Left forelimb (tissue), 1 donor: ENCODE data around the gene ABCC12.
"Not testable (repeated sequence)": the region's sequence is repeated elsewhere in the genome, so short reads cannot be mapped to it uniquely, and the experiment has no call there.

Source experiments
- DNase-seq: peaks from one replicate; pipeline ENCODE4 v3.0.0-alpha.2; 2018; ENCODE audit warnings: low spot score

Gene ABCC12

DNA sequence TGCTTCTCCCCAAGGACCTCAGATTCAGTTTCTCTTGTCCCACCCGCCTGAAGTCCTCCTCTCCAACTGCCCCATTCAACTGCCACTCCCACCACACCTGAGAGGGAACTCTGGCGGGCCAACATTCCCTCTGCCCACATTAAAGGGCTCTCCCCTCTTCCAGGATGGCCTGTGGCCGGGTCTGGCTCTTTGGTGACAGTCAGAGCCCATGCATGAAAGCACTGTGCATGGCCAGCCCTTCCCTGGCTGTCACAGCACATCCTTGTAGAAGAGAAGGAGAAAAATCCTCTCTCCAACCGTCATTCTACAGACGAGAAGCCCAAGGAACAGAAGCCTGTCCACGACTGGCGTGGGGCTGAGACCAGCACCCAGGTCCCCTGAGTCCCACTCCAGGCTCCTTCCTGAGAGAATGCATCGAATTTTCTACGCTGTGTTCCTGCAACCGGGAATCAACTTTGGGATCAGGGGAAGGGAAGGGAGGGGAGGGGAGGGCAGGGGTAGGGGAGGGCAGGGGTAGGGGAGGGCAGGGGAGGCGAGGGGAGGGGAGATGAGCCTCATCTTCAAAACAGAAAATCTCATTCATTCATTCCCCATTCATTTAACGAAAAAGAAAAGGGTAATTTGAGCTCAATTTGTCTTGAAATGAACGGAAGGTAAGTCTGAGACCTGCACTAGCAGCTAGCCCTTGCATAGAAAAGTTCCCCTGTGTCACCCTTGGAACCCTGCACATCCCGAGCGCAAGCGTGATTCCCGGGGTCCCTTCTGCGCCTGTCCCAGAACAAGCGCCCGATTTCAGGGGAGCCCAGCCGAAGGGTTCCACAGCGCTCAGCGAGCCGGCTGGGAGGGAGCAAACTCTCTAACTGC is at the start of gene ABCC12:
Gene ABCC12, minus strand, starts transcription at position 68 of the 864 bp plus-strand sequence. CDS start 9,569 bp downstream, outside the sequence.
- DNase-seq, result no peak

DNA sequence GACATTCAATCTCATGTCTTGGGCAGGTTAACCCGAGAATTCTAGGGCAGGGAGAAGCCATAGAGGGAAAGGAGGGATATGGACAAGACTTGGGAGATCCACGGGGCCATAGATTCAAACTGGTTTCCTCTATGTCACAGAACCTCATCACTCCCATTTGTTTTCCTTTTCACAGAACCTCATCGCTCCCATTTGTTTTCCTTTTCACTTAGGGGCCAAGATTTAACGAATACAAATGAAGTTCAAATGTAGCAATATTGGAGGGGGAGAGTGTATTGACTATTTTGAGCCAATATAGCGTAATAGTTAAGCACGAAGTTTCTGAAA is 49.0 kb upstream of the ABCC12 start:
- DNase-seq, result no peak

DNA sequence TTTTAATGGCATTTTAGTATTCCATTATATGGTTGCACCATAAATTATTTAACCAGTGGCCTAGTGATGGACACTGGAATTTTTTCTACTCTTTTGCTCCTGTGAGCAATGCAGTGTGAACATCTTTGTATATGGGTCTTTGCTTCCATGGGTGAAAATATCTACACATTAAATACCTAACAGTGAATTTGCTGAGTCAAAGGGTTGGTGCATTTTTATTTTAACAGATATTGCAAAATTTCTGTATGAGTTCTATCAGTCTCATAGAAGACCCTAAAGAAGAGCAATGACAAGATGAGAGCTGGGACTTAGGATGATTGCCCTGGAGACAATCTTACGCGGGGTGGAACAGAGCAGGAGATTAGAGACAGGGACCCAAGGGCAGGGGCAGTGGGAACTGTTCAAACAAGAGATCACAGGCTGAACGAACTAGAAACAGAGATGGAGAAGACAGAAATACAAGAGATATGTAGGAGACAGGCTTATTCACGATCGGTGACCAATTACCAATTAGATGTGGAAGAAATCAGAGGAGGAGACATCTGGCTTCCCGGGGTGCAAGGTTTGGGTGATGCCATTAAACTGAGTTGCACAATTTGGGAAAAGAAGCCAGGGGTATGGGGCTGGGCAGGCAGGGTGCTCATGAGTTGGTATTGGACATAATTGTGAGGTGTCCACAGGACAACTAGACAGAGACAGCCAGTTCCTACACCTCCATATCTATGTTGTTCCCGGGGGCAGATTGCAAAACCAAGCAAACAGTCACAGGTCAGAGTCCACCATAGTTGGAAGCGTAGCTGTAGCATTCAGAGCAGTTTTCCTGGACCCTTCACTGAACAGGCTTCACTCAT is 48.4 kb upstream of the ABCC12 start:
- DNase-seq, result no peak

DNA sequence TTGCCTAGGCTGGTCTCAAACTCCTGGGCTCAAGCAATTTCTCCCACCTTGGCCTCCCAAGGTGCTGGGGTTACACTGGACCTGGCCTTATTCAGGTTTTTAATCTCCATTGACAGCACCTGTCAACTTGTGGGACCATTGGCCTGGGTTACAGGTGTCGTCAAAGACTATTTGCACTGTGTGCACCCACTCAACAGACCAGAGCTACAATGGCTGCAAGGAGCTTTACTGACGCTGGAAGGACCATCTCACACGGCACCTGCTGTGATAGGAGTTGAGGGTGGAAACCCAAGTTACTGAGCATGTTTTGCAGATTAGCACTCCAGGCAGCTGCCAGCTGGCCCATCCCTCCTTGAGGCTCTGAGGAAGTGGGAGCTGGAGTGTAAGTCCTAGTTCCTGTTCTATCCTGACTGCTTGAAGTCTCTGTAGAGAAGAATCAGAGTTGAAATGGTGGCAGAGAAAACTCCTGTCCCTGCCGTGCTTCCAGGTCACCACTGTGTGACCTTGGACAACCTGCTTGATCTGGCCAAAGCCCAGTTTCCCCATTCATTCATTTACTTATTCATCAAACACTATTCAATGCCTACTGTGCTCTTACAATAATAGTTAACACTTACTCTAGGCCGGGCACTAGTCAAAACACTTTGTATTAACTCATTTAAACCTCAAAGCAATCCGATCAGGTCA is 45.9 kb upstream of the ABCC12 start:
- DNase-seq, result no peak

DNA sequence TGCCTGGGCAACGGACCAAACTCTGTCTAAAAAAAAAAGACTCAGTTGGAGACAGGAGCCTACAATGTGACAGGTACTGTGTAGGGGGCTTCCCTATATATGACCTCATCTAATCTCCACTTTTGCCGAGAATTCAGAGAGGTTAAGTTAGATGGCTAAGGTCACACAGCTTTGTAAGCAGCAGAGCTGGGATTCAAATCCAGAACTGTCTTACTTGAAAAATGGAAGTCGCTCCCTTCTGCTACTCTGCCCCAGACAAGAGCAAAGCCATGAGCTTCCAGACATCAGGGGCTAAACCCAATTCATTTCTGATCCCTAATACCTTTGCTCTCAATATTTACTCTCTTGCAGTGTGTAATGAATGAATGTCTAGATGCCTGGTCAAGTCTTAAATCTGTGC is 41.5 kb upstream of the ABCC12 start:
- DNase-seq, result no peak

DNA sequence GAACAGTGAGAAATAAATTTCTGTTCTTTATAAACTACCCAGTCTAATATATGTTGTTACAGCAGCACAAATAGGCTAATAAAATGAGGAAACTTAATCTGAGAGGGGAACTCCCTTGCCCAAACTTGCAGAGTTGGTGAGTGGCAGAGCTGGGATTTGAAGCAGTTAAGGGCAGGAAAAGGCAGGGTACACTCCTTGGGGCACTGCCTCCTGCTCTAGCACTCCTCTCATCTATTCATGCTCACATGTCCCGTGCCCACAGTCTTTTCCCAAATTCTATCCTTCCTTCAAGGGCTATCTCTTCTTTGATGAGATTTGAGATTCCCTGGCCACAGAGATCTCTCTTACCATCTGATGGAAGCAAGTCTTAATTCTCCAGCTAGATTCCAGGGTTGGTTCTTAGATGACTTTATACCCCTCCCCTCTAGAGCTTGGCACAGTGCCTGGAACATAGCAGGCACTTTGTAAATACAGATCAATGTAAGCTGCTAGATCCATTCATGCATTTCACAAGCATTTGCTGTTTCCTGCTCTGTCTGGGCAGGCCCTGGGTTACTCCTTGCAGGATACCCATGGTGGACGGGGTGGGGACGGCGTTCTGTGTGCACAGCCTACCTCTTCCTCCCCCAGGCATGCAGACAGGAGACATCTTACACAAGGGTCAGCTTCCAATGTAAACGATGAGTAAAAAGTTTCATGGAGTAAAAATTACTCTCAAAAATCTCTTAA is 39.2 kb upstream of the ABCC12 start:
- DNase-seq, result no peak

DNA sequence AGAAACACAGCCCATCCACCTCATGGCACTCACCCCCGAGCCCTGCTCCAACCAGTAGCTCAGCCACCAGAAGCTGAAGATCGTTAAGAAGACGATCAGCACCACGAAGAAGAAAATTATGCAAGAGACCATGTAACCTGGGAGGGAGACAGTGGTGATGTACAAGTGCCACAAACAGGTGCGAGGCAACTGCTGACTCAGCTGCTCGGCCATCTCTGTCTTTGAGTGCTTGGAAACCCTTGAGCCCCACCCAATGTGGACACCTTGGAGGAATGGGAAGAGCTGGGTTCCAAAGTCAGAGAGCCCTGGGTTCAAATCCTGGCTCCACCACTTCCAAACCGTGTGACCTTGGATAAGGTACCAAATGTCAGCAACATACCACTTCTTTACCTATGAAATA is 38.1 kb upstream of the ABCC12 start:
- DNase-seq, result no peak

DNA sequence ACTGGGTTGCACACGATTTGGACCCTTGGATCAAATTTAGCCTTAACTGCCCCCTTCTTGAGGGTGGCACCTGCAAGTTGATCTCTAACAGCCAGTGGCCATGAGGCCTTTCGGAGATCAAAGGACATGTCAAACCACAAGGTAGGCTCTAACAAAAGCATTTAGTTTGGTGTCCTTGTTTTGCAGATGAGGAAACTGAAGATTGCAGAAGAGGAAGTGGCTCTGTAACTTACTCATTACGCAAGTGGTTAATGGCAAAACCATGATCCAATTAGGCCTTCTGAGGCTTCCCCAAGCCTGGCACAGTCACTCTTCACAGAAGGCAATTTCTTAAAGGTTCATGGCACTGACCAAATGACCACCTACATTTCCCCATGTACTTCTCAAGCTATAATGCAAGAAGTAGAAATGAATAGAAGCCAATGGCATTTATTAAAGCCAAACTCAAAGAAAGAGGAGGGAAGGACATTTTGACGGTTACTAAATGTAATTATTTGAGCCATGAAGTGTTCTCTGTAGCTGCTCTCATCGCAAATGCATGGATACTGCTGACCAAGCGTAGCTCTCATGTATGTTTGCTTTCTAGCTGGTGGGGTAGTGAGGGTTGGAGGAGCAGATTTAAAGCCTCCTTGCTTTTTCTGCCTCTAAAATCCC is 32.8 kb upstream of the ABCC12 start:
- DNase-seq, result no peak

DNA sequence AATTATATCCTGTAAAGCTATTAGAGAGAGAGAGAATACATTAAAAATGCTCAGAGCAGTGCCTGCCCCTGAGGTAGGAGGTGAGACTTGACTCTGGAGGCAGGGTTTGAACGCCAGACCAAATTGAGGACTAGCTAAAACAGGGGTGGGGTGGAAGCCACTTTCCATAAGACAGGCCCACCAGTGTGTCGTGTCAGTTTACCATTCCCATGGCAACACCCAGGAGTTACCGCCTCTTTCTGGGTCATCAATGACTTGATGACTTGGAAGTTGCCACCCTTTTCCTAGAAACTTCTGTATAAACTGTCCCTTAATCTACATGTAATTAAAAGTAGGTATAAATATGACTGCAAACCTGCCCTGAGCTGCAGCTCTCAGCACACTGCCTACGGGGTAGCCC is 32.0 kb upstream of the ABCC12 start:
- DNase-seq, result no peak

DNA sequence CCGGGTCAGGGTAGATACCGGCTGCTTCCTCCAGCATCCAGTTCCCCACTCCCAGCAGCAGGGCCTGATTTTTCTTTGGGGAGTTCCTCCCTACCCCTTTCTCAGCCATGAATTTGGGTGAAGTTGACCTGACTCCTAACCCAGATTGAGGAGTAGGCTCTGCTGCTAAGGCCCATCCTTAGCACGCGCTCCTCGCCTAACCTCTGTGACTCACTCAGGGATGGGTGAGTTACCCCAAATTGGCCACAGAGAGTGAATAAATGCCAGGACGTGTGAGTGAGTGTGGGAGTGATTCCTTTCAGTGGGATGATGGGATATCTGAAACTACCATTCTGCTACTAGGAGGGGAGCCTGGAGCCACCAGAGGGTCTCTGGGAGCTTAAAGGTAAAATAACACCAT is 28.9 kb upstream of the ABCC12 start:
- DNase-seq, result no peak

DNA sequence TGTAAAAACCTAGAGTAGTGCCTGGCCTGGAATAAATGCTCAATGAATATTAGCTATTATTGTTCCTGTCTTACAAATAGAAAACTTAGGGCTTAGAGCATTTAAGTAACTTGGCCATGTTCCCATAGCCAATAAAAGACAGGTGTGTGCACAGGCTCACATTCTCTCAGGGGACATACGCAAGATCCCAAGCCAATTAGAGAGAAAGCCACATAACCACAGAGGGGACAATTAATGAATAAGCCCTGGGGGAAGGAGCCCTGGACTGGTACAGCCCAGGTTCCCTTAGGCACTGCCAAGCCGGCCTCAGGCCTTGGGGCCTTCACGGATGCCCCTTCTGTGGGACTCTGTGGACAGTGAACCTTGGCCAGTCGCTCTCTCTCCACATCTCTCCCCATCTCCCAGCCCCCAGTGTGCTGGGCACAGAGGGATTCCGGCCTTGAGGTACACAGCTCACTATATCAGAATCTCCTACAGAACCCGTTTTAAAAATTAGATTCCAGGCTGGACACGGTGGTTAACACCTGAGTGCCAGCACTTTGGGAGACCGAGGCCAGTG is 27.3 kb upstream of the ABCC12 start:
- no peak for DNase-seq

DNA sequence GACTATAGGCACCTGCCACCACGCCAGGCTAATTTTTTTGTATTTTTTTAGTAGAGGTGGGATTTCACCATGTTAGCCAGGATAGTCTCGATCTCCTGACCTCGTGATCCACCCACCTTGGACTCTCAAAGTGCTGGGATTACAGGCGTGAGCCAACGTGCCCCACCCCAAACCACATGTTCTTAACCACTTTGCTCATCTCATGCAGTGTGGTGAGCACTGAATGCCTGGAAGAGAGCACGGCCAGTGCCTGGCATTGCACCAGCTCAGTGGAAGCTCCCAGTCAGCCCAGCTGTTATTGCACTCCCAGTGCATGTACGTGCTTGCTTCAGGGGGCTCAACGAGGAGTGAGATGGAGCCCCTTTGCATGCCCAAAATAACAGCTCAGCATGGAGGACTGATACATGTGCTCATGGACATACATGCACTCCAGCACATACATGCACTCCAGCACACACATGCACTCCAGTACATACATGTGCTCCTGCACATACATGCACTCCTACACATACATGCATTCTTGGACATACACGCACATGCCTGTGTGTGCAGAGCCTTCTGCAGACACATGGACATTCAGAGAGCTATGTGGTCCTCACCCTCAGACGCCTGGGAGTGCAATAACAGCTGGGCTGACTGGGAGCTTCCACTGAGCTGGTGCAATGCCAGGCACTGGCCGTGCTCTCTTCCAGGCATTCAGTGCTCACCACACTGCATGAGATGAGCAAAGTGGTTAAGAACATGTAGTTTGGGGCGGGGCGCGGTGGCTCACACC is 26.1 kb upstream of the ABCC12 start:
- DNase-seq, result not testable (repeated sequence)

DNA sequence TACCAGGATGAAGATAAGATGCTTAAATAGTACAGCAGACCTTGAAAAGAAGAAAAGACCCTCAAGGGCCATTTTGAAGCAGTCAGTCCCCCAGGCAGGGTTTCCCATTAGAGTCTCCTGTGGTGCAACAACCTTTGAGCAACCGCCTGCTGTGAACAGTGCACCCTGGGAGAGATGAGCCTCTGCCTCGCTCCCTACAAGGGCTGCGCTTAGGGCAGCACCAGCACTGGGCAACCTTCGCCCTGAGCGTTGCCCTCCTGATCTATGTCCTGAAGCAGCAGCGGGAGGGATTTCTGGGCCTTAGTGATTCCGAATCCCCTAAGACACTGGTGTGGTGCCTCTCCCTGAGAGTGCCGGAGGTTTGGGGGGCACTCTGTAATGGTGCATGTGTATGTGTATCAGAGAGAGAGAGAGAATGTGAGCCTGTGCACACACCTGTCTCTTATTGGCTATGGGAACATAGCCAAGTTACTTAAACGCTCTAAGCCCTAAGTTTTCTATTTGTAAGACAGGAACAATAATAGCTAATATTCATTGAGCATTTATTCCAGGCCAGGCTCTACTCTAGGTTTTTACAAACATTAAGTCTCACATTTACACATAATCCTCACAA is 25.2 kb upstream of the ABCC12 start:
- DNase-seq, result no peak

DNA sequence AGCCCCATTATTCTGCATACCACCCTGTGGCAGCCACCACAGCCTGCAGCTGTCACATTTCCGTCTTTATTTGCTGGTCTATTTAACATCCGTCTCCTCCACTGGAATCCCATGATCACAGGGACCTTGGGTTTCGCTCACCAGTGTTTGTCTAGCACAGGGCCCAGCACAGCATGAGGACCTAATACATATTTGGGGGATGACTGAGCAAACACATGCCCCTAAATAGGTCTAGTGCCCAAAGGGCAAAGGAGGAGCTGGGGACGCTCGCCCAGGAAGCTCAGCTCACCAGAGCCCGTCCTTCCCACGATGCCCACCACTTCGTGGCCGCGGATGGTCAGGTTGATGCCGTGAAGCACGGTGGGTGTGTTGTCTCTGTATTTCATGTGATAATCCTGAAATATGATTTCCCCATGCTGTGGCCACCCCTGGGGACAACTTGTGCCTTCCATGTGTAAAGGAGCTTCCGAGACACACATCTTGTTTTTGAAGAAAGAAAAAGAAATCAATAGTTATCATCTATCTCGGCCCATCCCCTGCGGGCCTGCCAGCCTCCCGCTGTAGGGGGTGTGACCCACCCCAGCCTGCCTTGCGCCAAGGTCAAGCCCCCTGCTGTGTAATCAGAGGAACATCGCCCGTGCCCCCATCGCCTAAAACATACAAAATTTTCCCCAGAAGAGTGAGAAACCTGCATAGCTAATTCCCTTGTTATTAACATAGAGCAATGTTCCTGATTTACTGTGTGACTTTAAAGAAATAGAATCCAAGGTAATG is 21.0 kb upstream of the ABCC12 start:
- no peak for DNase-seq

DNA sequence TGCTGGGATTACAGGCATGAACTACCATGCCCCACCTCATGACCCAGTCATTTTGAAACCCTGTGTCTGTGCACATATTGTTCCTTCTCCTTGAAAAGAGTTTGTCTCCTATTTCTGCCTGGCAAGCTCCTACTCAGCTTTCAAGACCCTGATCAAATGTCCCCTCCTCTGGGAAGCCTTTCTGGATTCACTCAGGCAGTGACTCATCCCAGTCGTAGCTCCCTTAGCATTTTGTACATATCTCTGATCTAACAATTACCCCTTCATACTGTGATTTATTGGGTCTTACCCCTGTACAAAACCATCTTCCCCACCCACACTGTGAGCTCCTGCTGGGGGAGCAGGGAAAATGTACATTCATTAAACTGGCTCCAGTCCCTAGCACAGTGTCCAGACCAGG is 18.1 kb upstream of the ABCC12 start:
- no peak for DNase-seq

DNA sequence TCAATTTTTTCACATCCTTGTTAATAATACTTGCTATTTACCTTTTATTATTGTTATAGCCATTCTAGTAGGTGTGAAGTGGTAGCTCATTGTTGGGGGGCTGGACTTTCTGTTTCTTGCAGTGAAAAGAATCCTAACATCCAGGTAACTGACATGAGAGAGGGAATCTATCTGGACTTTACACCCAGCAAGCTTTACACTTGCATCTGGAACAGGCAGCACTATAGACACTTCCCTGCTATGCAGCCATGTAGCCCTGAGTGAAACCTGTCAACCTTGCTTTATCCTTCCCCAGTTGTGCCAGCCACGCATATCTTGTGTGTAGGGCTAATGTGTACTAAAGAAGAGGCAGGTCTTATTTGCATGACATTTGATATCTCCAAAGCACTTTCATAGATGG is 16.9 kb upstream of the ABCC12 start:
- DNase-seq, result no peak

DNA sequence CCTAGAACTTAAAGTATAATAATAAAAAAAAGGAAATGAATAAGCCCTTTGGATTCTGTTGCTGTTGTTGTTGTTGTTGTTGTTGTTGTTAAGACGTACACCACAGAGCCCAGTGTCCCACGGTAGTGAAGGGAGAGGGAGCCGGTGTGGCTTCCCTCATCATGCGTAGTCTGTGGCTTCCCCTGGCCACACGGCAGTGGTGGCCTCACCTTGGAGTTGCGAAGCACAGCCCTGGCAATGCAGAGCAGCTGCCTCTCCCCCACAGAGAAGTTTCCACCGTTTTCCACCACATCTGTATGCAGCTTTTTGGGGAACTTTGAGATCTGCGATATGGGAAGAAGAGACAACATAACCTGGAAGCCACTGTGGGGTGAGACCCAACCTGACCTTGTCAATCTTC is 14.1 kb upstream of the ABCC12 start:
- no peak for DNase-seq

DNA sequence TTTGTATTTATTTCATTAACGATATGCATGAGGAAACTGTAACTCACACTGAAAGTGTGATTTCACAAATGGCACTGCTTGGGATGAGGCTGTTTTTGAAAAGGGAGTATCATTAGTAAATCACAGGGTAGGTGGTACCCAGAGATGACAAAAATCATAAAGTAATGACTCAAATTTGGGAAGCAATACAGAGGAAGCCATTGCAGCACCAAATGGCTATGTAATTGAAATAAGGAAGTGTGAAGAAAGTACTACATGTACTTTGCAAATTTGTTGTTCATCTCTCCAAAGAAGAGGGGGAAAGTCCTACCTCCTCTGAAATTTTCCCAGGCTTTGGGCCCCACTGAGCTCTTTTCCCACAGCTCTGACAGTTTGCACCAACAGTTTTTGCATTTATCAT is 12.3 kb upstream of the ABCC12 start:
- DNase-seq, result no peak

DNA sequence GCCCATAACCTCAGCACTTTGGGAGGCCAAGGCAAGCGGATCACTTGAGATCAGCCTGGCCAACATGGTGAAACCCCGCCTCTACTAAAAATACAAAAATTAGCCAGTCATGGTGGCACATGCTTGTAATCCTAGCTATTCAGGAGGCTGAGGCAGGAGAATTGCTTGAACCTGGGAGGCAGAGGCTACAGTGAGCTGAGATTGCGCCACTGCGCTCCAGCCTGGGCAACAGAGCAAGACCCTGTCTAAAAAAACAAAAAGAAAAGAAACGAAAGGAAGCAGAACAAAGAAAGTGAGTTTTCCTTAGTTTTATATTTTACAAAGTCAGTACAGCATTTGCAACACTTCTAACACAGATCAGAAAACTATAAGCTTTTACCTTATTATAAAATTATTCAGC is 10.8 kb upstream of the ABCC12 start:
- not testable (repeated sequence) for DNase-seq
